Naive B cell (primary cell): ENCODE data around the gene C1orf210. TPM values are rescaled to one million over a fixed set of nuclear protein-coding genes. Genes with fewer than 3 reads are reported as not detected.
A peak's percentile ranks its signal among the peaks of the same experiment; 100 is the strongest.

Experiments used
- ATAC-seq, 2 donors: fragments of 150-1000 bp; cut with Tn5 transposase; 2 replicates each; pipeline ENCODE4 v1.10.0; 2021; ENCODE audit warnings: low read depth in 2 of 2, mild to moderate bottlenecking in 2 of 2, moderate library complexity in 2 of 2
- DNase-seq: peaks from one replicate; pipeline ENCODE4 v3.0.0; 2022
- H3K27ac Mint-ChIP-seq, 6 donors: one replicate each; pipeline ENCODE4 v1.8.0; 2020 to 2022; ENCODE audit warnings: mild to moderate bottlenecking in 6 of 6, mixed read lengths in 6 of 6, moderate library complexity in 5 of 6, inconsistent platforms in 2 of 6
- H3K27me3 Mint-ChIP-seq, 3 donors: one replicate each; pipeline ENCODE4 v1.8.0; 2021 to 2022; ENCODE audit warnings: mixed read lengths in 3 of 3, mild to moderate bottlenecking in 1 of 3
- H3K36me3 Mint-ChIP-seq, 2 donors: one replicate each; pipeline ENCODE4 v1.8.0; 2020 to 2022; ENCODE audit warnings: mixed read lengths in 2 of 2, inconsistent platforms in 1 of 2, mild to moderate bottlenecking in 1 of 2
- H3K4me1 Mint-ChIP-seq, 3 donors: one replicate each; pipeline ENCODE4 v1.8.0; 2020 to 2022; ENCODE audit warnings: mixed read lengths in 3 of 3, inconsistent platforms in 1 of 3, mild to moderate bottlenecking in 1 of 3, moderate library complexity in 1 of 3
- H3K4me3 Mint-ChIP-seq, 8 donors: one replicate each; pipeline ENCODE4 v1.8.0; 2020 to 2022; ENCODE audit warnings: mild to moderate bottlenecking in 8 of 8, mixed read lengths in 8 of 8, moderate library complexity in 8 of 8, inconsistent platforms in 2 of 8
- H3K9me3 Mint-ChIP-seq, 7 donors: one replicate each; pipeline ENCODE4 v1.8.0; 2020 to 2022; ENCODE audit warnings: mixed read lengths in 7 of 7, mild to moderate bottlenecking in 5 of 7, inconsistent platforms in 2 of 7, moderate library complexity in 1 of 7
- polyA plus RNA-seq, 6 donors: library from polyadenylated mRNA; unstranded; fragments of 300-500 nt; fragmentation: Illumina TruSeq; gene quantifications; one replicate each; pipeline ENCODE4 v1.2.3, GENCODE V29; 2021; ENCODE audit warnings: low read depth in 6 of 6

Gene C1orf210
- polyA plus RNA-seq, 6 donors from 2014 or later: not detected

GRCh38 chr1:43253876-43254275 lies 31.5 kb downstream of the C1orf210 start:
- Mint-ChIP-seq H3K4me1 (peaks cover 8 to 15% (median 13%) of the 10 kb centered on the region in 3 donors), H3K36me3 (no peaks in the 10 kb centered on the region), H3K4me3 (no peak overlapping the region), H3K9me3 (peaks cover 0 to 5% (median 0%) of the 10 kb centered on the region in 7 donors), H3K27me3 (peaks cover 8 to 12% (median 9%) of the 10 kb centered on the region in 3 donors), H3K27ac (no peak overlapping the region)
- DNase-seq (no peak), ATAC-seq (no peak)

GRCh38 chr1:43253173-43253572 lies 32.2 kb downstream of the C1orf210 start:
- no peak overlapping the region for H3K4me3 Mint-ChIP-seq
- ATAC-seq: no peak
- peaks cover 0 to 3% (median 0%) of the 10 kb centered on the region in 7 donors for H3K9me3 Mint-ChIP-seq
- DNase-seq: no peak
- H3K36me3 Mint-ChIP-seq: no peaks in the 10 kb centered on the region
- peaks cover 7 to 12% (median 11%) of the 10 kb centered on the region in 3 donors for H3K4me1 Mint-ChIP-seq
- no peak overlapping the region for H3K27ac Mint-ChIP-seq
- peaks cover 8 to 12% (median 9%) of the 10 kb centered on the region in 3 donors for H3K27me3 Mint-ChIP-seq

GRCh38 chr1:43252225-43252624 lies 33.2 kb downstream of the C1orf210 start:
- Mint-ChIP-seq H3K36me3 (no peaks in the 10 kb centered on the region), H3K4me3 (no peak overlapping the region), H3K27ac (no peak overlapping the region), H3K27me3 (peaks cover 8 to 12% (median 9%) of the 10 kb centered on the region in 3 donors), H3K9me3 (peaks cover 0 to 2% (median 0%) of the 10 kb centered on the region in 7 donors), H3K4me1 (peaks cover 2 to 5% (median 3%) of the 10 kb centered on the region in 3 donors)
- ATAC-seq: no peak
- no peak for DNase-seq

GRCh38 chr1:43251024-43251423 lies 34.4 kb downstream of the C1orf210 start:
- DNase-seq: no peak
- Mint-ChIP-seq H3K4me3 (no peak overlapping the region), H3K4me1 (peaks cover 0 to under 1% (median 0%) of the 10 kb centered on the region in 3 donors)

GRCh38 chr1:43250351-43250761 lies 35.0 kb downstream of the C1orf210 start:
- peaks cover 5 to 12% (median 8%) of the 10 kb centered on the region in 3 donors for H3K27me3 Mint-ChIP-seq
- no peaks in the 10 kb centered on the region for H3K4me1 Mint-ChIP-seq
- no peak for ATAC-seq
- H3K36me3 Mint-ChIP-seq: no peaks in the 10 kb centered on the region
- peaks cover 0 to 7% (median 3%) of the 10 kb centered on the region in 7 donors for H3K9me3 Mint-ChIP-seq
- H3K4me3 Mint-ChIP-seq: no peak overlapping the region
- no peak overlapping the region for H3K27ac Mint-ChIP-seq
- DNase-seq: no peak

More at GRCh38 chr1:43251024-43251423, 34.4 kb downstream of the C1orf210 start:
- H3K9me3 Mint-ChIP-seq: peaks cover 0 to 7% (median 3%) of the 10 kb centered on the region in 7 donors
- H3K27me3 Mint-ChIP-seq: peaks cover 5 to 12% (median 8%) of the 10 kb centered on the region in 3 donors
- ATAC-seq: no peak
- no peaks in the 10 kb centered on the region for H3K36me3 Mint-ChIP-seq
- no peak overlapping the region for H3K27ac Mint-ChIP-seq

- no peak overlapping the region for H3K4me3 Mint-ChIP-seq
- H3K27me3 Mint-ChIP-seq: no peaks in the 10 kb centered on the region
- no peaks in the 10 kb centered on the region for H3K36me3 Mint-ChIP-seq
- ATAC-seq (no peak), DNase-seq (no peak)
- H3K9me3 Mint-ChIP-seq: peaks cover 0 to 7% (median 3%) of the 10 kb centered on the region in 7 donors
- no peaks in the 10 kb centered on the region for H3K4me1 Mint-ChIP-seq
- H3K27ac Mint-ChIP-seq: no peak overlapping the region
Measured at GRCh38 chr1:43247256-43247921, 38.0 kb downstream of the C1orf210 start.

GRCh38 chr1:43246466-43247213 lies 38.7 kb downstream of the C1orf210 start:
- no peaks in the 10 kb centered on the region for H3K27me3 Mint-ChIP-seq

GRCh38 chr1:43243299-43243698 lies 42.1 kb downstream of the C1orf210 start:
- DNase-seq (no peak), ATAC-seq (no peak)
- peaks cover 0 to 7% (median 2%) of the 10 kb centered on the region in 7 donors for H3K9me3 Mint-ChIP-seq
- peaks cover 0 to 5% (median 0%) of the 10 kb centered on the region in 3 donors for H3K27me3 Mint-ChIP-seq
- no peak overlapping the region for H3K27ac Mint-ChIP-seq
- no peaks in the 10 kb centered on the region for H3K36me3 Mint-ChIP-seq
- peaks cover 25 to 31% (median 28%) of the 10 kb centered on the region in 3 donors for H3K4me1 Mint-ChIP-seq
- H3K4me3 Mint-ChIP-seq: no peak overlapping the region

More at GRCh38 chr1:43246466-43247213, 38.7 kb downstream of the C1orf210 start:
- Mint-ChIP-seq H3K4me3 (no peak overlapping the region), H3K9me3 (peaks cover 0 to 7% (median 3%) of the 10 kb centered on the region in 7 donors), H3K4me1 (peaks cover 0 to 4% (median 0%) of the 10 kb centered on the region in 3 donors), H3K36me3 (no peaks in the 10 kb centered on the region), H3K27ac (peak overlapping the region in 1 of 6 donors; percentile 2)
- DNase-seq (no peak), ATAC-seq (no peak)

GRCh38 chr1:43241413-43241836 lies 44.0 kb downstream of the C1orf210 start:
- no peak for DNase-seq

GRCh38 chr1:43239484-43239883 lies 45.9 kb downstream of the C1orf210 start:
- DNase-seq: peak; percentile 73
- peak; percentile 93 for ATAC-seq
- Mint-ChIP-seq H3K4me3 (peak overlapping the region in 7 of 8 donors; percentile 30 to 88 (median 68)), H3K4me1 (peaks cover 37 to 43% (median 41%) of the 10 kb centered on the region in 3 donors), H3K36me3 (no peaks in the 10 kb centered on the region), H3K27ac (peak overlapping the region; percentile 81 to 95 (median 89)), H3K9me3 (no peaks in the 10 kb centered on the region), H3K27me3 (peaks cover 5 to 8% (median 7%) of the 10 kb centered on the region in 3 donors)

More at GRCh38 chr1:43241413-43241836, 44.0 kb downstream of the C1orf210 start:
- H3K4me3 Mint-ChIP-seq: no peak overlapping the region
- ATAC-seq: no peak
- peak overlapping the region in 1 of 6 donors; percentile 31 for H3K27ac Mint-ChIP-seq
- H3K27me3 Mint-ChIP-seq: peaks cover 0 to 5% (median 0%) of the 10 kb centered on the region in 3 donors
- H3K4me1 Mint-ChIP-seq: peaks cover 37 to 41% (median 39%) of the 10 kb centered on the region in 3 donors
- no peaks in the 10 kb centered on the region for H3K36me3 Mint-ChIP-seq
- H3K9me3 Mint-ChIP-seq: no peaks in the 10 kb centered on the region

GRCh38 chr1:43238991-43239469 lies 46.4 kb downstream of the C1orf210 start:
- ATAC-seq: peak; percentile 31 to 34
- H3K36me3 Mint-ChIP-seq: no peaks in the 10 kb centered on the region
- H3K9me3 Mint-ChIP-seq: no peaks in the 10 kb centered on the region
- peak; percentile 12 for DNase-seq
- H3K4me3 Mint-ChIP-seq: peak overlapping the region in 7 of 8 donors; percentile 2 to 88 (median 68)
- peak overlapping the region; percentile 81 to 95 (median 89) for H3K27ac Mint-ChIP-seq
- peaks cover 5 to 9% (median 7%) of the 10 kb centered on the region in 3 donors for H3K27me3 Mint-ChIP-seq
- H3K4me1 Mint-ChIP-seq: peaks cover 37 to 43% (median 41%) of the 10 kb centered on the region in 3 donors

GRCh38 chr1:43238085-43238484 lies 47.3 kb downstream of the C1orf210 start:
- Mint-ChIP-seq H3K4me1 (peaks cover 37 to 43% (median 41%) of the 10 kb centered on the region in 3 donors), H3K27me3 (peaks cover 5 to 9% (median 7%) of the 10 kb centered on the region in 3 donors), H3K36me3 (no peaks in the 10 kb centered on the region), H3K27ac (peak overlapping the region in 3 of 6 donors; percentile 78 to 82 (median 78)), H3K9me3 (no peaks in the 10 kb centered on the region), H3K4me3 (peak overlapping the region in 2 of 8 donors; percentile 59 to 88)
- ATAC-seq: no peak
- DNase-seq: no peak

- Mint-ChIP-seq H3K4me3 (no peak overlapping the region), H3K27ac (peak overlapping the region in 3 of 6 donors; percentile 33 to 88 (median 82)), H3K36me3 (no peaks in the 10 kb centered on the region), H3K27me3 (peaks cover 5 to 9% (median 7%) of the 10 kb centered on the region in 3 donors), H3K9me3 (no peaks in the 10 kb centered on the region), H3K4me1 (peaks cover 37 to 41% (median 41%) of the 10 kb centered on the region in 3 donors)
- DNase-seq: no peak
- no peak for ATAC-seq
Measured at GRCh38 chr1:43237121-43237520, 48.3 kb downstream of the C1orf210 start.
